Psoas muscle (tissue), 8 donors: ENCODE data around the gene TSR3. TPM values are rescaled to one million over a fixed set of nuclear protein-coding genes. Genes with fewer than 3 reads are reported as not detected.

ENCODE experiments used
- ATAC-seq, 4 donors: fragments of 200-7000 bp; cut with Tn5 transposase; one replicate each; pipeline ENCODE4 v1.9.1; 2020; ENCODE audit warnings: moderate library complexity in 3 of 4, mild to moderate bottlenecking in 2 of 4
- DNase-seq, 2 donors: peaks; one replicate each; pipeline ENCODE4 v3.0.0-alpha.2; 2020
- H3K27ac ChIP-seq: fragments of 200-600 bp; one replicate; pipeline ENCODE4 v1.8.0; 2022
- H3K27me3 ChIP-seq, 3 donors: fragments of 200-600 bp in 1 of 3; one replicate each; pipeline versions ENCODE4 v1.6.1 to v1.8.0; 2013 to 2022; ENCODE audit warnings: low read length in 2 of 3, mild to moderate bottlenecking in 2 of 3, moderate library complexity in 1 of 3; ENCODE audit not compliant: insufficient read depth in 3 of 3
- H3K36me3 ChIP-seq, 2 donors: fragments of 200-600 bp in 1 of 2; one replicate each; pipeline versions ENCODE4 v1.6.1 to v1.8.0; 2013 to 2022; ENCODE audit warnings: low read depth in 1 of 2, mild to moderate bottlenecking in 1 of 2, moderate library complexity in 1 of 2; ENCODE audit not compliant: insufficient read depth in 1 of 2
- H3K4me1 ChIP-seq: fragments of 200-600 bp; one replicate; pipeline ENCODE4 v1.8.0; 2022
- H3K4me3 ChIP-seq: fragments of 200-600 bp; one replicate; pipeline ENCODE4 v1.8.0; 2022; ENCODE audit warnings: mild to moderate bottlenecking
- H3K9me3 ChIP-seq: fragments of 200-600 bp; one replicate; pipeline ENCODE4 v1.8.0; 2022
- CTCF ChIP-seq: fragments of 200-600 bp; IDR thresholded peaks from one replicate; pipeline ENCODE4 v1.8.0; 2022; ENCODE audit warnings: antibody characterized with exemption
- WGBS, 3 donors: extraction: QIAGEN DNeasy Blood & Tissue Kit; methylation state at CpG; one replicate each; pipeline versions ENCODE4 v1.1.6 to v1.1.7; 2013; 5-methylcytosine and 5-hydroxymethylcytosine counted together
- intact Hi-C, 2 donors: fragments of 100-400 bp; cut with DNase I; formaldehyde crosslinking; loops; one replicate each; pipeline versions ENCODE4 v1.11.0 to v1.14.2; 2022
- polyA plus RNA-seq, 3 donors: library from polyadenylated mRNA; stranded (reverse); fragments of 200-250 nt; gene quantifications; one replicate each; pipeline ENCODE4 v1.2.3, GENCODE V29; 2013
- total RNA-seq, 4 donors: library from RNA; stranded (reverse); fragmentation: NEBNext Ultra II Directional in 2 of 4; extraction: Animal tissue kit (Norgen Biotek cat#: 25700) in 2 of 4; gene quantifications; one replicate each; pipeline versions ENCODE4 v1.2.1 to v1.2.4, GENCODE V29; 2021 to 2023
- donor health status: healthy with polysubstance abuse.
- donor health status: DM: no; HTN: no; CAD: no; lungs with moderate emphysema.
- donor health status: Bipolar disorder and iron deficiency.
- donor health status: healthy.
- donor health status: DM: yes; HTN: yes; CAD: no.
- donor health status: DM: no; HTN: no; CAD: no.
- donor health status: DM: no; HTN: no; CAD: no.
- donor health status: DM: yes; HTN: yes; CAD: no.

Gene TSR3
- total and polyA plus RNA-seq, 7 donors, result 40.0 to 109 (median 55.1) TPM

DNA sequence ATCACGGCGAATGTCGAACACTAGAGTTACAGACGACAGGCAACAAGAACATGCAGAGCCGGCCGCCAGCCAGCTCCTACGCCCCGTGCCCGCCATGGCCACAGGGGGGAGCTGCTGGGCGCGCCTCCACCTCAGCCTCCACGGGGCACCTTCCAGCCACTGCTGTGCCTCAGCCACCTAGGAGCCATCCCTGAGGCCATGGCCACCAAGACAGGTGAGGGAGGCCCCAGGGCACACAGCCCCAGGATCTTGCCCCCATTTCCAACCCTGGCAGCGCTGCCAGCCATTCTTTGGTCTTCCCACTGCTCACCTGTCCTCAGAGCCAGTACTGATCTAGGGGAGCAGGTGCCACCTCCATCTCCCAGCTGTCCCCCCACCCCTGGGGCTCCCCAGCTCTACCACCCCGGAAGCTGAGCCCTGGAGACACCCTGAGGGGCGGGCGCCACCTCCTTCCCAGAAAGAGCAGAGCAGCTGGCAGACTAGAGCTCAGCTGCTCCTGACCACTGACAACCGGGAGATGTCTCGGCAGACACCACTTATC lies 11.9 kb upstream of the TSR3 start:
- intact Hi-C loops, result loop anchor here in 1 of 2 donors (5.0 kb wide), 1 partner anchor 54 kb away; no protein-coding TSS in a partner anchor
- ATAC-seq (peak; percentile 84 to 92 (median 90)), DNase-seq (peak; percentile 62 to 84)
- peak; percentile 79 for TF ChIP-seq CTCF
- no peak overlapping the region for H3K27ac ChIP-seq
- no peaks in the 10 kb centered on the region for H3K27me3 ChIP-seq
- 35 to 41% (median 40%) methylated on average over 17 to 18 of the region's 18 CpGs for WGBS, 3 donors
- no peaks in the 10 kb centered on the region for H3K9me3 ChIP-seq
- peaks cover 6 to 93% of the 10 kb centered on the region in 2 donors for H3K36me3 ChIP-seq
- H3K4me3 ChIP-seq, result no peak overlapping the region
- H3K4me1 ChIP-seq, result no peaks in the 10 kb centered on the region

GRCh38 chr16:1362807-1363206 lies 11.1 kb upstream of the TSR3 start:
- Histone ChIP-seq H3K9me3 (no peaks in the 10 kb centered on the region), H3K4me3 (no peak overlapping the region), H3K27ac (peak overlapping the region; percentile 23), H3K4me1 (no peaks in the 10 kb centered on the region), H3K27me3 (no peaks in the 10 kb centered on the region), H3K36me3 (peaks cover 6 to 94% of the 10 kb centered on the region in 2 donors)
- ATAC-seq (no peak), DNase-seq (no peak)
- intact Hi-C loops, result loop anchor here in 1 of 2 donors (5.0 kb wide), 1 partner anchor 54 kb away; no protein-coding TSS in a partner anchor
- 57 to 72% (median 58%) methylated on average over 11 of the region's 11 CpGs for WGBS, 3 donors
- TF ChIP-seq CTCF, result no peak

DNA sequence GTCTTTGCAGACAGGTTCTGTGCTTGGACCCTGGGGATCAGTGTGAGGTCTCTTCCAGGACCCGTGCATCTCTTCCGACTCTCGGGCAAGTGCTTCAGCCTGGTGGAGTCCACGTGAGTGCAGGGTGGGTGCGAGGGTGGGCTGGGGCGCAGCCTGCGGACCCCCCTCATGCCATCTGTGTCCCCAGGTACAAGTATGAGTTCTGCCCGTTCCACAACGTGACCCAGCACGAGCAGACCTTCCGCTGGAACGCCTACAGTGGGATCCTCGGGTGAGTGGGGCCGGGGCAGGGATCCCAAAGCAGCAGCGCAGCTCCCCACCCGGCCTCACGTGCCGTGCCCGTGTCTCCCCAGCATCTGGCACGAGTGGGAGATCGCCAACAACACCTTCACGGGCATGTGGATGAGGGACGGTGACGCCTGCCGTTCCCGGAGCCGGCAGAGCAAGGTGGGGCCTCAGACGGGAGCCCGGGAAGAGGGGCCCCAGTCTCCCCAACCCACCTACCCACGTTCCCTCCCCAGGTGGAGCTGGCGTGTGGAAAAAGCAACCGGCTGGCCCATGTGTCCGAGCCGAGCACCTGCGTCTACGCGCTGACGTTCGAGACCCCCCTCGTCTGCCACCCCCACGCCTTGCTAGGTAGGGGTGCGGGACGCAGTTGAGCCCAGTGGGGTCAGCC lies 10.1 kb upstream of the TSR3 start:
- H3K4me1 ChIP-seq, result no peaks in the 10 kb centered on the region
- no peak overlapping the region for H3K27ac ChIP-seq
- H3K9me3 ChIP-seq, result no peaks in the 10 kb centered on the region
- H3K27me3 ChIP-seq, result no peaks in the 10 kb centered on the region
- 90 to 92% (median 90%) methylated on average over 36 to 43 of the region's 43 CpGs for WGBS, 3 donors
- no peak for ATAC-seq
- TF ChIP-seq CTCF, result no peak
- H3K4me3 ChIP-seq, result no peak overlapping the region
- H3K36me3 ChIP-seq, result peaks cover 6 to 87% of the 10 kb centered on the region in 2 donors
- no peak for DNase-seq
- intact Hi-C loops, result loop anchor here in 1 of 2 donors (5.0 kb wide), 1 partner anchor 55 kb away; no protein-coding TSS in a partner anchor

GRCh38 chr16:1357906-1358566 lies 6.4 kb upstream of the TSR3 start:
- Histone ChIP-seq H3K36me3 (peaks cover 4 to 49% of the 10 kb centered on the region in 2 donors), H3K27me3 (no peaks in the 10 kb centered on the region), H3K4me3 (no peak overlapping the region), H3K27ac (peak overlapping the region; percentile 23), H3K4me1 (peaks cover 9% of the 10 kb centered on the region), H3K9me3 (no peaks in the 10 kb centered on the region)
- intact Hi-C loops, result no loop called here
- DNase-seq, result no peak
- ATAC-seq, result peak; percentile 42 to 76 (median 64)
- WGBS, 3 donors, result 77 to 81% (median 79%) methylated on average over 19 of the region's 19 CpGs
- TF ChIP-seq CTCF, result no peak
